ENCODE results near the gene LITAF. TPM values are rescaled to one million over a fixed set of nuclear protein-coding genes. Genes with fewer than 3 reads are reported as not detected.

LITAF gene
- polyA plus RNA-seq, 2 of the 4 experiments (the other 2 are of a cell fraction) = 197 to 227 TPM

DNA sequence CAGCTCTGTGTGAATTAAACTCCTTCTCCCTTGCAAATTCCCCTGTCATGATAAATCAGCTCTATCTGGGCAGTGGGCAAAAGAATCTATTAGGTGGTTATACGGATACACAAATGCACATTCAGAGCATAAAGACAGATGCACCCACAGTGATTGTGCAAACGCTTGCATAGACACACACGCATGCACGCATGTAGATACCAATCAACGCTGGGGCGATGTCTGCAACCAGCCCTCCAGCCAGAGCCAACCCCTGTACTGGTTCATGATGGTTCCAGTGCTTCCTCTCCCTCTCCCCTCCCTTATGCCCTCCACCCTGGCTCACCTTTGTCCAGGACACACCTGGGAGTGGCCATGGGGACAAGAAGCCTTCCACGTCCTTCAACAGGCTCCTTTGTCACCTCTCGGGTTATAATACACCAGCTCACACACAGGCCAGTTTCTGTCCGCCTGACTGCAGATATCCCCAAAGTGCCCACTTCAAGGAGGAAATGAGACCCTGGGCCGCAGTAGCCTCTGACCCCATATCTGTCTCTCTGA, 48.5 kb upstream of the LITAF start:
- ChIA-PET CTCF (interaction anchor here (1.1 to 2.2 kb wide), 3 partner anchors 13 to 79 kb away, joined by 3 to 4 read pairs (median 3); no protein-coding TSS in a partner anchor), POLR2A (interaction anchor here (1.1 kb wide), 1 partner anchor 48 kb away, joined by 3 read pairs; the partner anchor contains the start of gene LITAF)
- FAIRE-seq = no peak
- WGBS (ENCODE audit: missing lambda C conversion rate) = 97% methylated on average over 10 of the region's 10 CpGs
- TF ChIP-seq ESRRA (IDR thresholded peaks at IDR 0.05; ENCODE audit: borderline replicate concordance, low read length) = no peak
- no peak for TF ChIP-seq RFX5 (IDR thresholded peaks at IDR 0.05)
- TF ChIP-seq, protein P1, sequence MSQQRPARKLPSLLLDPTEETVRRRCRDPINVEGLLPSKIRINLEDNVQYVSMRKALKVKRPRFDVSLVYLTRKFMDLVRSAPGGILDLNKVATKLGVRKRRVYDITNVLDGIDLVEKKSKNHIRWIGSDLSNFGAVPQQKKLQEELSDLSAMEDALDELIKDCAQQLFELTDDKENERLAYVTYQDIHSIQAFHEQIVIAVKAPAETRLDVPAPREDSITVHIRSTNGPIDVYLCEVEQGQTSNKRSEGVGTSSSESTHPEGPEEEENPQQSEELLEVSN (IDR thresholded peaks at IDR 0.05; ENCODE audit: borderline replicate concordance, low read depth) = no peak
- no peak for TF ChIP-seq POLR2AphosphoS2 (conservative IDR thresholded peaks at IDR 0.05; ENCODE audit: low read length)
- TF ChIP-seq EHMT2 (IDR thresholded peaks at IDR 0.05; ENCODE audit: low read depth) = no peak
- no peak for TF ChIP-seq CHD4 (IDR thresholded peaks at IDR 0.05; ENCODE audit: borderline replicate concordance)
- no peak for TF ChIP-seq PHF8 (IDR thresholded peaks at IDR 0.05; ENCODE audit: borderline replicate concordance, low read depth)
- no peak overlapping the region for H3K4me2 ChIP-seq
- no peak overlapping the region for H3K4me3 ChIP-seq
- no peak for ATAC-seq
- H3K9me3 ChIP-seq = no peaks in the 10 kb centered on the region
- DNase-seq (ENCODE audit: low read depth in 1 of 2, low spot score in 1 of 2) = no peak
- H3K4me1 ChIP-seq = peaks cover 46% of the 10 kb centered on the region
- H3K27ac ChIP-seq = peak overlapping the region; percentile 45 to 89; a peak in 5 of 6 replicates

GRCh38 chr16:11634312-11634711, 47.6 kb upstream of the LITAF start:
- no peak for DNase-seq (ENCODE audit: low read depth in 1 of 2, low spot score in 1 of 2)
- POLR2A ChIA-PET = no interaction called here

More at GRCh38 chr16:11634312-11634711, 47.6 kb upstream of the LITAF start:
- Histone ChIP-seq H3K9me3 (no peaks in the 10 kb centered on the region), H3K4me1 (peaks cover 38% of the 10 kb centered on the region), H3K27ac (peak overlapping the region in 1 of 2 experiments; percentile 89; a peak in 4 of 6 replicates), H3K4me3 (no peak overlapping the region), H3K4me2 (no peak overlapping the region)
- 94% methylated on average over 6 of the region's 6 CpGs for WGBS (ENCODE audit: missing lambda C conversion rate)
- TF ChIP-seq CTCF (IDR thresholded peaks at IDR 0.05) (no peak), ZC3H11A (IDR thresholded peaks at IDR 0.05) (no peak), CHD4 (IDR thresholded peaks at IDR 0.05; ENCODE audit: borderline replicate concordance) (no peak), RAD21 (conservative IDR thresholded peaks at IDR 0.05 in 1 of 2, IDR thresholded peaks at IDR 0.05 in 1 of 2) (no peak), HOXA7 (CRISPR knock-in tag; IDR thresholded peaks at IDR 0.05) (no peak), NPAS2 (CRISPR knock-in tag; IDR thresholded peaks at IDR 0.05; ENCODE audit: borderline replicate concordance) (no peak), CHD2 (IDR thresholded peaks at IDR 0.05; ENCODE audit: low read length, partially characterized antibody) (no peak), HDAC2 (IDR thresholded peaks at IDR 0.05) (no peak), MYC (IDR thresholded peaks at IDR 0.05; ENCODE audit: borderline replicate concordance, low read length) (no peak), SMC3 (IDR thresholded peaks at IDR 0.05) (no peak), KDM5A (IDR thresholded peaks at IDR 0.05) (no peak), RFX5 (IDR thresholded peaks at IDR 0.05) (no peak), KDM1A (IDR thresholded peaks at IDR 0.05; ENCODE audit: low read depth) (no peak)
- TF ChIP-seq, protein P2, sequence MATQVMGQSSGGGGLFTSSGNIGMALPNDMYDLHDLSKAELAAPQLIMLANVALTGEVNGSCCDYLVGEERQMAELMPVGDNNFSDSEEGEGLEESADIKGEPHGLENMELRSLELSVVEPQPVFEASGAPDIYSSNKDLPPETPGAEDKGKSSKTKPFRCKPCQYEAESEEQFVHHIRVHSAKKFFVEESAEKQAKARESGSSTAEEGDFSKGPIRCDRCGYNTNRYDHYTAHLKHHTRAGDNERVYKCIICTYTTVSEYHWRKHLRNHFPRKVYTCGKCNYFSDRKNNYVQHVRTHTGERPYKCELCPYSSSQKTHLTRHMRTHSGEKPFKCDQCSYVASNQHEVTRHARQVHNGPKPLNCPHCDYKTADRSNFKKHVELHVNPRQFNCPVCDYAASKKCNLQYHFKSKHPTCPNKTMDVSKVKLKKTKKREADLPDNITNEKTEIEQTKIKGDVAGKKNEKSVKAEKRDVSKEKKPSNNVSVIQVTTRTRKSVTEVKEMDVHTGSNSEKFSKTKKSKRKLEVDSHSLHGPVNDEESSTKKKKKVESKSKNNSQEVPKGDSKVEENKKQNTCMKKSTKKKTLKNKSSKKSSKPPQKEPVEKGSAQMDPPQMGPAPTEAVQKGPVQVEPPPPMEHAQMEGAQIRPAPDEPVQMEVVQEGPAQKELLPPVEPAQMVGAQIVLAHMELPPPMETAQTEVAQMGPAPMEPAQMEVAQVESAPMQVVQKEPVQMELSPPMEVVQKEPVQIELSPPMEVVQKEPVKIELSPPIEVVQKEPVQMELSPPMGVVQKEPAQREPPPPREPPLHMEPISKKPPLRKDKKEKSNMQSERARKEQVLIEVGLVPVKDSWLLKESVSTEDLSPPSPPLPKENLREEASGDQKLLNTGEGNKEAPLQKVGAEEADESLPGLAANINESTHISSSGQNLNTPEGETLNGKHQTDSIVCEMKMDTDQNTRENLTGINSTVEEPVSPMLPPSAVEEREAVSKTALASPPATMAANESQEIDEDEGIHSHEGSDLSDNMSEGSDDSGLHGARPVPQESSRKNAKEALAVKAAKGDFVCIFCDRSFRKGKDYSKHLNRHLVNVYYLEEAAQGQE (IDR thresholded peaks at IDR 0.05) = no peak
- no peak for FAIRE-seq
- no peak for ATAC-seq
- CTCF ChIA-PET = interaction anchor here (1.3 kb wide), 1 partner anchor 18 kb away, joined by 3 read pairs; no protein-coding TSS in a partner anchor

Data from A549 (cell line).